Coronary artery (tissue), 2 donors: ENCODE measurements around the gene MBD5.

Source experiments
- DNase-seq: peaks from one replicate; pipeline ENCODE4 v3.0.0-alpha.2; 2017; ENCODE audit warnings: low spot score
- H3K27ac ChIP-seq, 2 donors: fragments of 200-600 bp; sonication (generic); one replicate each; pipeline ENCODE4 v1.5.1; 2016 to 2019
- H3K4me3 ChIP-seq: fragments of 200-600 bp; sonication (generic); 2 replicates; pipeline ENCODE4 v1.5.1; 2016; ENCODE audit warnings: mild to moderate bottlenecking, moderate library complexity
- TF ChIP-seq, protein P1 (sequence below): fragments of 200-600 bp; sonication (generic); IDR thresholded peaks from one replicate; pipeline ENCODE4 v1.5.1; 2019; ENCODE audit warnings: antibody characterized with exemption

MBD5 gene

DNA sequence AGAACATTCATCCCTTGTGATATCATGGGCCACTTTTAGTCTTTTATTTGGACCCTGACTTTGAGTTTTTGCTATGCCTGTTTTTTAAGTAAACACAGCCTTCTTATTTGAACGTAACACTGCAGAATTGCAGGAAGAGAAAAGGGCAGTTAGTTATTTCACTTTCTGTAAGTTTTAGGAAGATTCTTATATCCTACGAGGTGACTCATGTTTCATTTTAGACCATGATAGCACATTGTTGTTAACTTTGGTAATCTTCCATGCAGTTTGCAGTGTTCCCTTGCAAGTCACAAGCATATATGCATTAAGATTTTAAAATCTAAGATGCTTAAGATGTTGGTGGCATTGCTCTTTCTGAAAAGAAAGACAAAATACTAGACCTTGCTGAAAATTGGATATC, 495.1 kb downstream of the MBD5 start:
- TF ChIP-seq, protein P1, sequence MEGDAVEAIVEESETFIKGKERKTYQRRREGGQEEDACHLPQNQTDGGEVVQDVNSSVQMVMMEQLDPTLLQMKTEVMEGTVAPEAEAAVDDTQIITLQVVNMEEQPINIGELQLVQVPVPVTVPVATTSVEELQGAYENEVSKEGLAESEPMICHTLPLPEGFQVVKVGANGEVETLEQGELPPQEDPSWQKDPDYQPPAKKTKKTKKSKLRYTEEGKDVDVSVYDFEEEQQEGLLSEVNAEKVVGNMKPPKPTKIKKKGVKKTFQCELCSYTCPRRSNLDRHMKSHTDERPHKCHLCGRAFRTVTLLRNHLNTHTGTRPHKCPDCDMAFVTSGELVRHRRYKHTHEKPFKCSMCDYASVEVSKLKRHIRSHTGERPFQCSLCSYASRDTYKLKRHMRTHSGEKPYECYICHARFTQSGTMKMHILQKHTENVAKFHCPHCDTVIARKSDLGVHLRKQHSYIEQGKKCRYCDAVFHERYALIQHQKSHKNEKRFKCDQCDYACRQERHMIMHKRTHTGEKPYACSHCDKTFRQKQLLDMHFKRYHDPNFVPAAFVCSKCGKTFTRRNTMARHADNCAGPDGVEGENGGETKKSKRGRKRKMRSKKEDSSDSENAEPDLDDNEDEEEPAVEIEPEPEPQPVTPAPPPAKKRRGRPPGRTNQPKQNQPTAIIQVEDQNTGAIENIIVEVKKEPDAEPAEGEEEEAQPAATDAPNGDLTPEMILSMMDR = no peak
- no peak overlapping the region for H3K4me3 ChIP-seq
- no peak for DNase-seq
- H3K27ac ChIP-seq = no peak overlapping the region

DNA sequence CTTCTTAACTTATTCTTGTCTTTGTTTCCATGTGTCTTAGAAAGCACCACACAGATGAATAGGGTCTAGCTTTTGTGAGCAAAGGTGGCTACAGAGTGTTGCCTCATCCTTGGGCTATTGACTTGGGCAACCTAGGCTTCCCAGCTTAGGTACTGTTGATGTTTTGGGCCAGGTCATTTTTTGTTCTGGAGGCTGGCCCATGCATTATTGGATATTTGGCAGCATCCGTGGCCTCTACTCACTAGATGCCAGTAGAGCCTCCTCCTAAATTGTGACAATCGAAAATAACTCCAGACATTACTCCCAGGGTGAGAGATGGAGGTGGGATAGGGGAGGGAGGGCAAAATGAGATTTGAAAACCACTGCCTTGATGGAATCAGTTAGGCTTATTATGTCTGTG, 496.4 kb downstream of the MBD5 start:
- TF ChIP-seq, protein P1 = no peak
- H3K4me3 ChIP-seq = no peak overlapping the region

DNA sequence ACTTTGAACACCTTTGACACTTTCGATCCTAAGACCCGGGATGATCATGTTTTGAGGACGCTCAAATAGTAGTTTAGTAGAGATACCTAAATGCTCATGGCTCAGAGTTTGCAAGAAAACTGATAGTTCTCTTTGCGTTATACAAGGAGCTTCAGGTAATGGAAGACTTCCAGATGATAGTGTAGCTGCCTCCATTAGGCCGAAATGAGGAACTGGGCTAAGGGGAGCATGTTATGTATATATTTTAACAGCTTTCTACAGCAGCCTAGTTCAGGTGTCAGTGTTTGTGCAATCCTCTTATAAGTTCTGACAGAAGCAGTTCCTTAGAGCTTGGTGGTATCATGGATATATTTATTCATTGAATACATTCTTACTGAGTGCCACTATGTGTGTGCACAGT, 496.9 kb downstream of the MBD5 start:
- Histone ChIP-seq H3K27ac (no peak overlapping the region), H3K4me3 (no peak overlapping the region)
- DNase-seq = no peak
- TF ChIP-seq, protein P1 = no peak

More for the DNA sequence above, 496.4 kb downstream of the MBD5 start:
- no peak for DNase-seq
- no peak overlapping the region for H3K27ac ChIP-seq

DNA sequence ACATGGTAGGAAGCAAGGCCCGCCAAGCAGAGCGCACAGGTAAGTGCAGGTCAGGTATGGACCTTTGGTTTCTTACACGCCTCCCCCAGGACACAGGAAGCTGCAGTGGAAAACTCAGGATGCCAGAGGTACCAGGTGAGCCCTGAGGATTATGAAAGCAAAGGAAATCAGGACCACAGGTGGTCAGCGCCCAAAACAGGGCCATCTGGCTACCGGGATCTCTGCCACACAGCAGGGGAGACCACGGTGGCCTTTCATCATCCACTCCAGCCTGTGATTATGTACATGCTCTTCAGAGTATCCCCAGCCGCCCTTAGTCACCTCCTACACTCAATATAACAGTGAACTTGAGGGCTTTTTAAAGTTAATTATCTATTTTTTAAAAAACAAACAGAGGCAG, 498.1 kb downstream of the MBD5 start:
- DNase-seq = no peak
- Histone ChIP-seq H3K4me3 (no peak overlapping the region), H3K27ac (no peak overlapping the region)
- TF ChIP-seq, protein P1 = no peak

DNA sequence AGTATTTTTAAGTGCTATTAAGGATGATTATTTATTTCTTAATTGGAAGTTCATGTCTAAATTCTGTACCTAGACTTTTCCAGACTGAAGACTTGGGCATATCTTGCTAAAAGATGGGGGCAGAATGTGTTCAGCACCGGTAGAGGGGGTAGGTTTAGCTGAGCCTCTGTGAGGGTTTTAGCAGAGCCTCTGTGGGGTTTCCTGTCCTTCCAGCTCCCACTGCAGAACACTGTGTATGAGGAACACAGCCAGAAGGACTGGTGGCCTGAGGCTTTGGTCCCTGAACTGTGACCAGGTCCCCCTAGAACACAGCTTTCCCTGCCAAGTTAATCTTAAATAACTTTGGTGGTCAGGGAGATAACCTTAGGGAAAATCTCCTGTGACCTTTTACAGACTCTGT, 500.3 kb downstream of the MBD5 start:
- no peak for DNase-seq
- TF ChIP-seq, protein P1 = no peak
- H3K4me3 ChIP-seq = no peak overlapping the region
- no peak overlapping the region for H3K27ac ChIP-seq

DNA sequence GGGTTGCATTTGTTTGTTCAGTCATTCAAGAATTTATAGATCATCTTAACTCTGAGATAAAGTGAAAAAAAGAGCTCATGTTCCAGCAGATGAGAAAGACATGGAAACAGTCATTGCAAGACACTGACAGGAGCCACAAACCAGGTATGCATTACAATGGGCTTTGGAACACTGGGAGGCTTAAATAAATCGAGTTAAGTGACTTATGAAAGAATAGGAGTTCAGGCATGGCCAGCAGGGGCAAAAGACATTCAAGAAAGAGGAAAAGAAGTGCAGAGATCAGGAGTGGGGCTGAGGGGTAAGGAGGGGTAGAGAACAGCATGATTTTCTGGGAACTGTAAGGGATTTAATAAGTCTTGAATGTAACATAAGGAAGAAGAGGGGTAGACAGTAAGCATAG, 502.4 kb downstream of the MBD5 start:
- TF ChIP-seq, protein P1 = no peak
- Histone ChIP-seq H3K27ac (no peak overlapping the region), H3K4me3 (no peak overlapping the region)
- DNase-seq = no peak

DNA sequence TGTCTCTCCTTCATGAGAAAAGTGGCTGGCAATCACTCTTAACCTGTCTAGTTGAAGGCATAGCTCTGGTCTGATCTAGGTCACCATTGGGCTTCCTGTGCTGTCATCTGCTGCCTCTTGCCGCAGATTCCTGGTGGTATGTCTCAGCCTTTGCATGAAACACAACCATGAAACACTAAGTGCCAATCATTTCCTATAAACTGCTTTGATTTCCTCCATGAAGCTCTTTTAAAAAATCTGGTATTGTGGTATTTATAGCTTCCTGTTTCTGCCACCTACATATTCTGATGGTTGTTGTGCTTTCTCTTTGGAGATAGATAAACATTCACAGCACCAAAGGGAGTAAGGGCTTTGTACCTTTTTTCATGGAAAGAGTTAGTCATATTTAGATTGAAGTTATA, 503.6 kb downstream of the MBD5 start:
- Histone ChIP-seq H3K4me3 (no peak overlapping the region), H3K27ac (no peak overlapping the region)
- TF ChIP-seq, protein P1 = no peak
- DNase-seq = no peak
